HCT116 (cell line): ENCODE data around the gene CRB1. TPM values are rescaled to one million over a fixed set of nuclear protein-coding genes. Genes with fewer than 3 reads are reported as not detected.

Experiments
- ATAC-seq: fragments of 200-7000 bp; cut with Tn5 transposase; 2 replicates; pipeline ENCODE4 v1.9.1; 2020; ENCODE audit warnings: mild to moderate bottlenecking, moderate library complexity
- BruUV-seq: library from RNA; stranded (reverse); fragments of 400-500 nt; replicated peaks from 2 replicates; lab custom pipeline; 2021; lab: Mats Ljungman, UMichigan
- CTCF ChIA-PET: fragments of 300-600 bp; sonication (Branson Sonifier 250); formaldehyde crosslinking; loops from one replicate; lab custom pipeline; 2021; ENCODE audit warnings: antibody characterized with exemption; lab: Charles Lee
- POLR2A ChIA-PET: fragments of 300-600, 350-600 bp; sonication (Branson Sonifier 250); formaldehyde crosslinking; loops from one replicate; lab custom pipeline; 2021; ENCODE audit warnings: antibody characterized with exemption; lab: Charles Lee
- RAD21 ChIA-PET, 2 experiments: fragments of 300-600 bp; sonication (Branson Sonifier 250); formaldehyde crosslinking; loops; one replicate each; lab custom pipeline; 2023; ENCODE audit warnings: low total read pairs in 2 of 2; ENCODE audit not compliant: uncharacterized antibody in 2 of 2, unreplicated experiment in 2 of 2, low non-redundant PET in 1 of 2; lab: Charles Lee
- DNase-seq: peaks from one replicate; pipeline ENCODE4 v3.0.0-alpha.2; 2010; ENCODE audit warnings: low read depth, low spot score
- H2AFZ ChIP-seq: fragments of 200-600 bp; shearing (Covaris generic), sonication (generic); 2 replicates; pipeline ENCODE4 v1.6.1; 2017; ENCODE audit warnings: low read depth, mixed run types, mixed read lengths, antibody characterized with exemption, low read length; ENCODE audit not compliant: poor library complexity, severe bottlenecking
- H3K27ac ChIP-seq: 2 replicates; pipeline ENCODE4 v1.5.1; 2012; ENCODE audit warnings: low read depth, low read length
- H3K27me3 ChIP-seq: fragments of 200-600 bp; sonication (generic); 2 replicates; pipeline ENCODE4 v1.6.1; 2016; ENCODE audit warnings: mixed run types, low read length, mixed read lengths; ENCODE audit not compliant: insufficient read depth
- H3K36me3 ChIP-seq, 2 experiments: fragments of 200-500 bp in 1 of 2; fragments of 200-600 bp in 1 of 2; sonication (Bioruptor generic) in 1 of 2; sonication (generic) in 1 of 2; 2 replicates each; pipeline versions ENCODE4 v1.5.1 to v1.6.1; 2014 to 2016; ENCODE audit warnings: low read length in 2 of 2, inconsistent platforms in 1 of 2, mixed read lengths in 1 of 2, mixed run types in 1 of 2; ENCODE audit not compliant: insufficient read depth in 2 of 2, control insufficient read depth in 1 of 2
- H3K4me1 ChIP-seq, 2 experiments: fragments of 200-600 bp in 1 of 2; sonication (generic) in 1 of 2; 2 replicates each; pipeline versions ENCODE4 v1.5.1 to v1.6.1; 2012 to 2017; ENCODE audit warnings: low read length in 2 of 2, inconsistent platforms in 1 of 2, mild to moderate bottlenecking in 1 of 2, mixed read lengths in 1 of 2, mixed run types in 1 of 2, moderate library complexity in 1 of 2; ENCODE audit not compliant: insufficient read depth in 2 of 2, control insufficient read depth in 1 of 2
- H3K4me2 ChIP-seq: fragments of 200-600 bp; sonication (generic); 2 replicates; pipeline ENCODE4 v1.6.1; 2017; ENCODE audit warnings: mixed run types, low read length, mixed read lengths
- H3K4me3 ChIP-seq, 2 experiments: fragments of 200-600 bp in 1 of 2; sonication (generic) in 1 of 2; replicated peaks in 1 of 2; 2 replicates each; pipeline ENCODE4 v1.5.1; 2011 to 2016; ENCODE audit warnings: low read length in 2 of 2, control low read depth in 1 of 2, low read depth in 1 of 2, mild to moderate bottlenecking in 1 of 2, mixed read lengths in 1 of 2, mixed run types in 1 of 2
- H3K79me2 ChIP-seq: fragments of 200-600 bp; sonication (generic); 2 replicates; pipeline ENCODE4 v1.6.1; 2017; ENCODE audit warnings: mild to moderate bottlenecking, mixed run types, low read length, moderate library complexity, mixed read lengths; ENCODE audit not compliant: insufficient read depth
- H3K9ac ChIP-seq: fragments of 200-600 bp; sonication (generic); 2 replicates; pipeline ENCODE4 v1.6.1; 2016; ENCODE audit warnings: low read length, mixed read lengths
- H3K9me2 ChIP-seq: fragments of 200-600 bp; sonication (generic), shearing (Covaris generic); 2 replicates; pipeline ENCODE4 v1.6.1; 2017; ENCODE audit warnings: mixed run types, mild to moderate bottlenecking, moderate library complexity; ENCODE audit not compliant: insufficient read depth
- H3K9me3 ChIP-seq, 2 experiments: fragments of 200-500 bp in 1 of 2; fragments of 200-600 bp in 1 of 2; sonication (Bioruptor generic) in 1 of 2; sonication (generic) in 1 of 2; 2 replicates each; pipeline ENCODE4 v1.6.1; 2014 to 2017; ENCODE audit warnings: low read length in 2 of 2, mixed read lengths in 2 of 2, inconsistent platforms in 1 of 2, low read depth in 1 of 2, mild to moderate bottlenecking in 1 of 2, mixed run types in 1 of 2, moderate library complexity in 1 of 2; ENCODE audit not compliant: control insufficient read depth in 1 of 2, insufficient read depth in 1 of 2
- H4K20me1 ChIP-seq: fragments of 200-600 bp; sonication (generic), shearing (Covaris generic); 2 replicates; pipeline ENCODE4 v1.6.1; 2017; ENCODE audit warnings: mixed run types, mild to moderate bottlenecking, moderate library complexity; ENCODE audit not compliant: insufficient read depth
- ATF3 ChIP-seq: IDR thresholded peaks from 2 replicates; pipeline ENCODE4 v1.6.1; 2012
- ELF1 ChIP-seq: IDR thresholded peaks from 2 replicates; pipeline ENCODE4 v1.6.1; 2012; ENCODE audit warnings: low read depth, borderline replicate concordance
- EZH2 ChIP-seq: fragments of 200-600 bp; sonication (generic); IDR thresholded peaks from 2 replicates; pipeline ENCODE4 v1.6.1; 2017; ENCODE audit warnings: antibody characterized with exemption, mixed run types
- FOSL1 ChIP-seq: IDR thresholded peaks from 2 replicates; pipeline ENCODE4 v1.6.1; 2012; ENCODE audit warnings: low read depth
- JUND ChIP-seq: IDR thresholded peaks from 2 replicates; pipeline ENCODE4 v1.6.1; 2012
- POLR2A ChIP-seq: IDR thresholded peaks from 2 replicates; pipeline ENCODE4 v1.7.0; 2011; ENCODE audit warnings: borderline replicate concordance; ENCODE audit not compliant: insufficient read depth, insufficient read length; ENCODE audit errors: extremely low read depth
- POLR2AphosphoS5 ChIP-seq: IDR thresholded peaks from 2 replicates; pipeline ENCODE4 v1.6.1; 2011; ENCODE audit warnings: mild to moderate bottlenecking, low read depth, low read length, moderate library complexity
- TCF7L2 ChIP-seq: IDR thresholded peaks from 2 replicates; pipeline ENCODE4 v1.7.0; 2011; ENCODE audit warnings: borderline replicate concordance, inconsistent platforms; ENCODE audit not compliant: insufficient read depth, insufficient read length; ENCODE audit errors: extremely low read depth
- ZBTB33 ChIP-seq: IDR thresholded peaks from 2 replicates; pipeline ENCODE4 v1.6.1; 2011; ENCODE audit warnings: mild to moderate bottlenecking, low read length, moderate library complexity; ENCODE audit not compliant: insufficient replicate concordance; ENCODE audit errors: extremely low read depth
- ZFX ChIP-seq: fragments of 450-650 bp; IDR thresholded peaks from 2 replicates; pipeline ENCODE4 v1.6.1; 2017
- intact Hi-C: fragments of 100-400 bp; cut with micrococcal nuclease; formaldehyde crosslinking; loops from 2 replicates; pipeline ENCODE4 v1.10.0; 2022
- total RNA-seq: library from RNA; stranded (reverse); gene quantifications from one replicate; pipeline ENCODE4 v1.2.1, GENCODE V29; 2021; ENCODE audit not compliant: unreplicated experiment
- TF ChIP-seq, protein P1 (sequence below): IDR thresholded peaks from 2 replicates; pipeline ENCODE4 v1.6.1; 2012

CRB1 gene
- total RNA-seq, 1 experiment from 2014 or later = 0.07 TPM

DNA sequence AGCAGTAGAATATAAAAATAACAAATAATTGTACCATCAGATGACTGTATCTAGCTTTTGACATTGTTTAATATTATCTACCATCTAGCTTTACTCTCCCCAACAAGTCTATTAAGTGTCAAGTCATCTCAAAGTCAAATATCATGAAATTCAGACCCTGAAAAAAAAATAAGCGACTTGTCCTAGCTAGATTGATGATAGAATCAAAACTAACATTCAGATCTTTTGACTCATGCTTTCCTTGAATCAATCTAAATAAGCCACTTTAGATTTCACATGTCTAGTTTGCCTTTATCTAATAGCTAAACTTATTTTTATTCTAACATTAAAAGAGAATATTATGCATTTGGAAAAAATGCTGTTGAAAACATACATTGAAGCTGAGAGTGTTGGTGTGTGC is 35.4 kb downstream of the CRB1 start:
- no peaks in the 10 kb centered on the region for H3K9me3 ChIP-seq
- POLR2A ChIA-PET = no interaction called here
- no TSS peak for BruUV-seq
- no peaks in the 10 kb centered on the region for H3K4me1 ChIP-seq
- DNase-seq = no peak
- no peaks in the 10 kb centered on the region for H3K79me2 ChIP-seq
- H3K27me3 ChIP-seq = no peaks in the 10 kb centered on the region
- RAD21 ChIA-PET = no interaction called here
- H3K9me2 ChIP-seq = no peaks in the 10 kb centered on the region
- TF ChIP-seq, protein P1, sequence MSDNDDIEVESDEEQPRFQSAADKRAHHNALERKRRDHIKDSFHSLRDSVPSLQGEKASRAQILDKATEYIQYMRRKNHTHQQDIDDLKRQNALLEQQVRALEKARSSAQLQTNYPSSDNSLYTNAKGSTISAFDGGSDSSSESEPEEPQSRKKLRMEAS = no peak
- TF ChIP-seq ZBTB33 (no peak), POLR2AphosphoS5 (no peak), ATF3 (no peak), ELF1 (no peak), TCF7L2 (no peak)
- no peak overlapping the region for H3K4me2 ChIP-seq
- H2AFZ ChIP-seq = no peak overlapping the region
- ATAC-seq = no peak
- H3K27ac ChIP-seq = no peak overlapping the region
- CTCF ChIA-PET = no interaction called here
- no peaks in the 10 kb centered on the region for H3K36me3 ChIP-seq
- no peak overlapping the region for H3K9ac ChIP-seq
- no peak overlapping the region for H3K4me3 ChIP-seq
- intact Hi-C loops = no loop called here
- no peaks in the 10 kb centered on the region for H4K20me1 ChIP-seq

- H2AFZ ChIP-seq = no peak overlapping the region
- no peak overlapping the region for H3K27ac ChIP-seq
- H3K9me2 ChIP-seq = no peaks in the 10 kb centered on the region
- ChIA-PET RAD21 (no interaction called here), POLR2A (no interaction called here), CTCF (no interaction called here)
- H3K36me3 ChIP-seq = no peaks in the 10 kb centered on the region
- H3K4me2 ChIP-seq = no peak overlapping the region
- DNase-seq (no peak), ATAC-seq (no peak)
- H3K27me3 ChIP-seq = no peaks in the 10 kb centered on the region
- TF ChIP-seq POLR2A (no peak), JUND (no peak), EZH2 (no peak), ZFX (no peak), FOSL1 (no peak)
- intact Hi-C loops = no loop called here
- no peaks in the 10 kb centered on the region for H3K4me1 ChIP-seq
- no peaks in the 10 kb centered on the region for H3K9me3 ChIP-seq
- H3K79me2 ChIP-seq = no peaks in the 10 kb centered on the region
- H4K20me1 ChIP-seq = no peaks in the 10 kb centered on the region
- BruUV-seq = no TSS peak
- no peak overlapping the region for H3K4me3 ChIP-seq
- H3K9ac ChIP-seq = no peak overlapping the region
Measured at GRCh38 chr1:197304638-197305200, 36.7 kb downstream of the CRB1 start.
